Measurements from ENCODE around the gene B2M. TPM values are rescaled to one million over a fixed set of nuclear protein-coding genes. Genes with fewer than 3 reads are reported as not detected.

Gene B2M
- total RNA-seq, 1 donor from 2014 or later, result 120 TPM

DNA sequence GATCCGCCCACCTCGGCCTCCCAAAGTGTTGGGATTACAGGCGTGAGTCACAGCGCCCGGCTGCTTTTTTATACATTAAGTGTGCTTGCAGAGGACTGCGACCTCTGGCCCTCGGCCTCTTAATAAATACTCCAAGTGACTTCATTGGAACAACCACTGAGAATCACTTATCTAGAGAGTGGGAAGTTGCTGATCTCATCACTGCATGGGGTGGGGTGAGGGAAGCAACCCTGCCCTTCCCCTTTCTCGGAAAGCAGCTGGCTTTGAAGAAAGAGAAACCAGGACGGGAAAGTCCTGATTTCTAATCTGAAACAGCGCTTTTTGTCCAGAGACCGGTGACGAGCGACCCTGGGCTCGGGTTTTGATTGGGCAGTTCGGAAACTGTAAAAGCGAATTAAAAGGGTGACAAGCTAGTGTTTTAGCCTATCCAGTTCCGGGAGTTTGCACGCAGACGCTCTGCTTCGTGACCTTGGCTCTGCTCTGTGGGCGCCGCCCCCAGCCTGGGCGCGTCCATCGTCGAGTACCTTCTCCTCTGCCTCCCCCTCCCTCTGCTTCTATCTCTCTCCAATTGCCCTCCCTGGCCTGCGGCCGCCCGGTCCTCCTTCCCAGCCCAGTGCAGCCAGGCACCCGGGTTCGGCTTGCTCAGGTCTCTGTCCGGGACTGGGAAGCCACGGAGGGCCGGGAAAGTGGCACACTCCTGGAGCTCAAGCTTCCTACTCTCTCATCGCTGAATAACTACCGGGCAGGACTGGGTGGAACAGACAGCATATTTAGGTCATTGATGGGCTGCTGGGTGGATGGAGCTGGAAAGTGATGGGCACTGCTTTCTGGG lies 17.5 kb downstream of the B2M start:
- Mint-ChIP-seq H3K27ac (peak overlapping the region; percentile 90), H3K4me3 (peak overlapping the region; percentile 97), H3K9me3 (no peaks in the 10 kb centered on the region), H3K27me3 (ENCODE audit: insufficient read depth, low read depth) (peaks cover 4% of the 10 kb centered on the region), H3K4me1 (peaks cover 24% of the 10 kb centered on the region), H3K36me3 (peaks cover 14% of the 10 kb centered on the region)
- peaks cover 33% of the 10 kb centered on the region for H3K27me3 ChIP-seq
- H4K20me1 ChIP-seq (ENCODE audit: low read depth), result no peaks in the 10 kb centered on the region
- TF ChIP-seq EZH2phosphoT487 (IDR thresholded peaks at IDR 0.05), result no peak
- peak; percentile 32 for TF ChIP-seq EZH2 (IDR thresholded peaks at IDR 0.05)
- no peak overlapping the region for H3K9ac ChIP-seq
- no peaks in the 10 kb centered on the region for H3K9me3 ChIP-seq (ENCODE audit: low read depth)
- peaks cover 18% of the 10 kb centered on the region for H3F3A ChIP-seq (ENCODE audit: low read depth)
- H3K27ac ChIP-seq, result no peak overlapping the region
- H3K79me2 ChIP-seq (ENCODE audit: low read depth), result no peaks in the 10 kb centered on the region
- peak overlapping the region; percentile 85 for H3K4me2 ChIP-seq
- no peaks in the 10 kb centered on the region for H3K4me1 ChIP-seq
- H3K36me3 ChIP-seq, result no peaks in the 10 kb centered on the region
- peak overlapping the region; percentile 53 for H3K4me3 ChIP-seq
- peak overlapping the region; percentile 81 for H2AFZ ChIP-seq (replicated peaks)
- peak; percentile 82 for DNase-seq (ENCODE audit: low spot score)

DNA sequence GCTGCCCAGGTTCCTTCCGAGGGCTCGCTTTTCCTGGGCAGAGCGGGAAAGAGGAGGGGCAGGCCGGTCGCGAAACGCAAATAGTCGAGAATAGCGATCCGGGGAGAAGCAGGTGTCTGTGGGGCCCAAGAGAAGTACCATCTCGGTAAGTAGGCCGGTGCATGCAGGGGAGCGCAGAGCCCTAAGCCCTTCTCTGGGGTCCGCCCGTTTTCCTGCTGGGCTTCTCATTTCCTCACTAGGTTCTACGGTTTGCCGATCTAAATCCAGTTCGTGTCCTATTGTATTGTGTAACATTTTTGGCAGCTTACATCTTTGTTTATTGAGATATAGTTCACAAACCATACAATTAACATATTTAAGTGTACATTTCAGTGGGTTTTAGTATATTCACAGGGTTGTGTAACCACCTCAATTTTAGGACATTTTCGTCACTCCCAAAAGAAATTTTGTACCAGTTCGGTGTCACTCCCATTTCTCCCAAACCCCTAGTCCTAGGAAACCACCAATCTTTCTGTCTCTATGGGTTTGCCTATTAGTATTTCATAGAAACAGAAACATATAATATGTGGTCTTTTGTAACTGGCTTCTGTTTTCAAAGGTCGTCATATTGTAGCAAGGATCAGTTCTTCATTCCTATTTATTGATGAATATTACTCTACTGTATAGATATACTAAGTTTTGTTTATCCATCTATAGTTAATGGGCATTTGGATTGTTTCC lies 18.3 kb downstream of the B2M start:
- no peaks in the 10 kb centered on the region for H4K20me1 ChIP-seq (ENCODE audit: low read depth)
- H3K36me3 Mint-ChIP-seq, result peaks cover 14% of the 10 kb centered on the region
- no peaks in the 10 kb centered on the region for H3K36me3 ChIP-seq
- no peaks in the 10 kb centered on the region for H3K79me2 ChIP-seq (ENCODE audit: low read depth)
- peaks cover 33% of the 10 kb centered on the region for H3K27me3 ChIP-seq
- H3K9ac ChIP-seq, result no peak overlapping the region
- H3K4me2 ChIP-seq, result peak overlapping the region; percentile 85
- H3K27ac Mint-ChIP-seq, result peak overlapping the region; percentile 90
- H3K4me1 Mint-ChIP-seq, result peaks cover 24% of the 10 kb centered on the region
- peak overlapping the region; percentile 97 for H3K4me3 Mint-ChIP-seq
- no peaks in the 10 kb centered on the region for H3K4me1 ChIP-seq
- no peaks in the 10 kb centered on the region for H3K9me3 Mint-ChIP-seq
- peak overlapping the region; percentile 81 for H2AFZ ChIP-seq (replicated peaks)
- H3K4me3 ChIP-seq, result peak overlapping the region; percentile 53
- peaks cover 18% of the 10 kb centered on the region for H3F3A ChIP-seq (ENCODE audit: low read depth)
- H3K27ac ChIP-seq, result no peak overlapping the region
- H3K9me3 ChIP-seq (ENCODE audit: low read depth), result no peaks in the 10 kb centered on the region
- H3K27me3 Mint-ChIP-seq (ENCODE audit: insufficient read depth, low read depth), result peaks cover 3% of the 10 kb centered on the region
- TF ChIP-seq EZH2 (IDR thresholded peaks at IDR 0.05) (no peak), EZH2phosphoT487 (IDR thresholded peaks at IDR 0.05) (no peak)
- TF ChIP-seq, protein P1, sequence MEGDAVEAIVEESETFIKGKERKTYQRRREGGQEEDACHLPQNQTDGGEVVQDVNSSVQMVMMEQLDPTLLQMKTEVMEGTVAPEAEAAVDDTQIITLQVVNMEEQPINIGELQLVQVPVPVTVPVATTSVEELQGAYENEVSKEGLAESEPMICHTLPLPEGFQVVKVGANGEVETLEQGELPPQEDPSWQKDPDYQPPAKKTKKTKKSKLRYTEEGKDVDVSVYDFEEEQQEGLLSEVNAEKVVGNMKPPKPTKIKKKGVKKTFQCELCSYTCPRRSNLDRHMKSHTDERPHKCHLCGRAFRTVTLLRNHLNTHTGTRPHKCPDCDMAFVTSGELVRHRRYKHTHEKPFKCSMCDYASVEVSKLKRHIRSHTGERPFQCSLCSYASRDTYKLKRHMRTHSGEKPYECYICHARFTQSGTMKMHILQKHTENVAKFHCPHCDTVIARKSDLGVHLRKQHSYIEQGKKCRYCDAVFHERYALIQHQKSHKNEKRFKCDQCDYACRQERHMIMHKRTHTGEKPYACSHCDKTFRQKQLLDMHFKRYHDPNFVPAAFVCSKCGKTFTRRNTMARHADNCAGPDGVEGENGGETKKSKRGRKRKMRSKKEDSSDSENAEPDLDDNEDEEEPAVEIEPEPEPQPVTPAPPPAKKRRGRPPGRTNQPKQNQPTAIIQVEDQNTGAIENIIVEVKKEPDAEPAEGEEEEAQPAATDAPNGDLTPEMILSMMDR (IDR thresholded peaks at IDR 0.05), result no peak
- peak; percentile 40 for DNase-seq (ENCODE audit: low spot score)

DNA sequence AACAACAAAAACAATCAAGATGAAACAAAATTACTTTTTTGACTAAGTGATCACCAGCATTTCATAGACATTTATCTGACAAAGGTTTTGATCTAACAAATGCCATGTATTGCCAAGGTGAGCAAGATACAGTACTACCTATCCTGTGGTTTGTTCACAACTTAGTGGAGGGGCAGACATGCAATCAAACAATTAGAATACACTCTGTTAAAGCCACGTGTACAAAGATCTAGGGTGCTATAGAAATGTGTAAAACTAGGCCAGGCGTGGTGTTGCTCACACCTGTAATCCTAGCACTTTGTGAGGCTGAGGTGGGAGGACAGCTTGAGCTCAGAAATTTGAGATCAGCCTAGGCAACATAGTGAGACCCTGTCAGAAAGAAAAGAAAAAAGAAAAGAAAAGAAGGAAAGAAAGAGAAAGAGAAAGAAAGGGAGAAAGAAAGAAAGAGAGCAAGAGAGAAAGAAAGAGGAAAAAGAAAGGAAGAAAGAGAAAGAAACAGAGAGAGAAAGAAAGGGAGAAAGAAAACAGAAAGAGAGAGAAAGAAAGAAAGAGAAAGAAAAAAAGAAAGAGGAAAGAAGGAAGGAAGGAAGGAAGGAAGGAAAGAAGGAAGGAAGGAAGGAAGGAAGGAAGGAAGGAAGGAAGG lies 23.6 kb downstream of the B2M start:
- no peak overlapping the region for H3K4me3 ChIP-seq
- no peaks in the 10 kb centered on the region for H3K36me3 ChIP-seq
- no peak overlapping the region for H3K4me3 Mint-ChIP-seq
- TF ChIP-seq EZH2 (IDR thresholded peaks at IDR 0.05), result no peak
- TF ChIP-seq EZH2phosphoT487 (IDR thresholded peaks at IDR 0.05), result no peak
- TF ChIP-seq, protein P1 (IDR thresholded peaks at IDR 0.05), result no peak
- no peaks in the 10 kb centered on the region for H4K20me1 ChIP-seq (ENCODE audit: low read depth)
- no peaks in the 10 kb centered on the region for H3K79me2 ChIP-seq (ENCODE audit: low read depth)
- no peak for DNase-seq (ENCODE audit: low spot score)
- no peaks in the 10 kb centered on the region for H3K4me1 ChIP-seq
- H3K27ac Mint-ChIP-seq, result no peak overlapping the region
- H3K4me2 ChIP-seq, result no peak overlapping the region
- no peaks in the 10 kb centered on the region for H3K9me3 ChIP-seq (ENCODE audit: low read depth)
- peaks cover 14% of the 10 kb centered on the region for H3K36me3 Mint-ChIP-seq
- H3K9ac ChIP-seq, result no peak overlapping the region
- H3K27me3 Mint-ChIP-seq (ENCODE audit: insufficient read depth, low read depth), result no peaks in the 10 kb centered on the region
- H2AFZ ChIP-seq (replicated peaks), result no peak overlapping the region
- H3F3A ChIP-seq (ENCODE audit: low read depth), result no peaks in the 10 kb centered on the region
- H3K27me3 ChIP-seq, result peaks cover 8% of the 10 kb centered on the region
- H3K9me3 Mint-ChIP-seq, result peaks cover 5% of the 10 kb centered on the region
- H3K27ac ChIP-seq, result no peak overlapping the region
- H3K4me1 Mint-ChIP-seq, result peaks cover 16% of the 10 kb centered on the region
